GM21528 (cell line): Measurements from ENCODE around the gene CTNNA2.

Experiments used
- ATAC-seq: cut with Tn5 transposase; IDR thresholded peaks from one replicate; pipeline ENCODE4 v1.9.1; 2021; ENCODE audit warnings: mild to moderate bottlenecking, moderate library complexity; ENCODE audit not compliant: unreplicated experiment, low FRiP score

The CTNNA2 gene

GRCh38 chr2:80573167-80573566, 1060.3 kb downstream of the CTNNA2 start:
- no peak for ATAC-seq

- no peak for ATAC-seq
These were observed 1061.1 kb downstream of the CTNNA2 start for GRCh38 chr2:80573950-80574349.

- no peak for ATAC-seq
These were observed 1066.9 kb downstream of the CTNNA2 start for GRCh38 chr2:80579756-80580155.

- no peak for ATAC-seq
These were observed 1078.4 kb downstream of the CTNNA2 start for GRCh38 chr2:80591233-80591632.

GRCh38 chr2:80592106-80592505, 1079.3 kb downstream of the CTNNA2 start:
- ATAC-seq: no peak

- no peak for ATAC-seq
These were observed 1097.3 kb downstream of the CTNNA2 start for GRCh38 chr2:80610108-80610507.

GRCh38 chr2:80621656-80622055, 1108.8 kb downstream of the CTNNA2 start:
- no peak for ATAC-seq

- ATAC-seq: no peak
These were observed 1111.2 kb downstream of the CTNNA2 start for GRCh38 chr2:80624062-80624461.

- ATAC-seq: no peak
These were observed 1121.7 kb downstream of the CTNNA2 start for GRCh38 chr2:80634590-80634989.

GRCh38 chr2:80638783-80639182, 1125.9 kb downstream of the CTNNA2 start:
- ATAC-seq: no peak

- no peak for ATAC-seq
These were observed 1129.6 kb downstream of the CTNNA2 start for GRCh38 chr2:80642465-80642864.

- no peak for ATAC-seq
These were observed 1130.7 kb downstream of the CTNNA2 start for GRCh38 chr2:80643598-80643997.

GRCh38 chr2:80651435-80651834, 1138.6 kb downstream of the CTNNA2 start:
- no peak for ATAC-seq

- ATAC-seq: no peak
These were observed 1142.4 kb downstream of the CTNNA2 start for GRCh38 chr2:80655265-80655664.

- no peak for ATAC-seq
These were observed 1157.9 kb downstream of the CTNNA2 start for GRCh38 chr2:80670763-80671162.

- no peak for ATAC-seq
These were observed 1174.7 kb downstream of the CTNNA2 start for GRCh38 chr2:80687524-80687923.

GRCh38 chr2:80689106-80689505, 1176.3 kb downstream of the CTNNA2 start:
- ATAC-seq: no peak
